GM12878 (cell line): ENCODE results near the gene CATSPER1. TPM values are rescaled to one million over a fixed set of nuclear protein-coding genes. Genes with fewer than 3 reads are reported as not detected.

Experiments
- ATAC-seq: fragments of 200-7000 bp; cut with Tn5 transposase; 3 replicates; pipeline ENCODE4 v1.9.1; 2020; ENCODE audit warnings: mild to moderate bottlenecking, moderate library complexity
- BruUV-seq: library from RNA; stranded (reverse); fragments of 400-500 nt; replicated peaks from 2 replicates; lab custom pipeline; 2021; lab: Mats Ljungman, UMichigan
- CTCF ChIA-PET: fragments of 300-600 bp; sonication (Branson Sonifier 250); formaldehyde crosslinking; extraction: SDS; loops from one replicate; lab custom pipeline; 2021; ENCODE audit warnings: inconsistent platforms; lab: Yijun Ruan, JAX
- POLR2A ChIA-PET: fragments of 350-600 bp; formaldehyde crosslinking; extraction: SDS; loops from one replicate; lab custom pipeline; 2021; ENCODE audit warnings: inconsistent platforms; lab: Charles Lee
- RAD21 ChIA-PET: fragments of 300-600 bp; sonication (Branson Sonifier 250); formaldehyde crosslinking; loops from one replicate; lab custom pipeline; 2023; ENCODE audit warnings: antibody characterized with exemption; ENCODE audit not compliant: unreplicated experiment; lab: Charles Lee
- SMC1A ChIA-PET: fragments of 300-600 bp; sonication (Branson Sonifier 250); formaldehyde crosslinking; loops from one replicate; lab custom pipeline; 2023; ENCODE audit not compliant: unreplicated experiment, uncharacterized antibody; lab: Charles Lee
- DNase-seq: peaks from one replicate; pipeline ENCODE4 v3.0.0-alpha.2; 2011; ENCODE audit warnings: low read depth, low spot score
- FAIRE-seq: peaks from 3 replicates; lab custom pipeline; 2011; peaks lifted over from hg19 to GRCh38; lab: Jason Lieb, UNC
- H2AFZ ChIP-seq: 2 replicates; pipeline ENCODE4 v1.6.0; 2011; ENCODE audit warnings: low read depth, low read length, control low read depth; ENCODE audit not compliant: control insufficient read depth
- H3K27ac ChIP-seq: 2 replicates; pipeline ENCODE4 v1.5.1; 2011; ENCODE audit warnings: control low read depth; ENCODE audit not compliant: control insufficient read depth, insufficient read depth
- H3K27me3 ChIP-seq, 2 experiments: replicated peaks in 1 of 2; 2 replicates each; pipeline versions ENCODE4 v1.6.0 to v1.6.1; 2011; ENCODE audit warnings: low read length in 1 of 2; ENCODE audit not compliant: control insufficient read depth in 2 of 2, insufficient read depth in 2 of 2
- H3K36me3 ChIP-seq, 2 experiments: 2 replicates each; pipeline ENCODE4 v1.5.1; 2011; ENCODE audit warnings: low read length in 1 of 2; ENCODE audit not compliant: control insufficient read depth in 2 of 2, insufficient read depth in 2 of 2
- H3K4me1 ChIP-seq: 2 replicates; pipeline ENCODE4 v1.6.1; 2011; ENCODE audit warnings: mild to moderate bottlenecking, low read length, moderate library complexity, mixed read lengths; ENCODE audit not compliant: control insufficient read depth, insufficient read depth
- H3K4me2 ChIP-seq: 2 replicates; pipeline ENCODE4 v1.6.0; 2011; ENCODE audit warnings: control low read depth; ENCODE audit not compliant: control insufficient read depth, insufficient read depth
- H3K4me3 ChIP-seq: fragments of 200-600 bp; sonication (generic); 2 replicates; pipeline ENCODE4 v1.5.1; 2016
- H3K79me2 ChIP-seq: 2 replicates; pipeline ENCODE4 v1.6.0; 2011; ENCODE audit warnings: low read length; ENCODE audit not compliant: control insufficient read depth, insufficient read depth
- H3K9ac ChIP-seq: 2 replicates; pipeline ENCODE4 v1.8.0; 2011; ENCODE audit warnings: low read length, control low read depth, mixed read lengths; ENCODE audit not compliant: control insufficient read depth, insufficient read depth
- H3K9me3 ChIP-seq: replicated peaks from 3 replicates; pipeline ENCODE4 v1.5.1; 2011; ENCODE audit warnings: mild to moderate bottlenecking, low read length; ENCODE audit not compliant: control insufficient read depth, insufficient read depth
- H4K20me1 ChIP-seq: 2 replicates; pipeline ENCODE4 v1.6.0; 2011; ENCODE audit not compliant: control insufficient read depth, insufficient read depth
- CBFB ChIP-seq: IDR thresholded peaks from 2 replicates; pipeline ENCODE4 v1.6.1; 2016; ENCODE audit warnings: antibody characterized with exemption, low read depth
- CHD2 ChIP-seq: IDR thresholded peaks from 2 replicates; pipeline ENCODE4 v1.6.1; 2011; ENCODE audit warnings: low read depth, low read length, improper control_type of control experiment, borderline replicate concordance
- CUX1 ChIP-seq: IDR thresholded peaks from 2 replicates; pipeline ENCODE4 v1.6.1; 2012; ENCODE audit warnings: improper control_type of control experiment, low read depth, low read length; ENCODE audit not compliant: insufficient replicate concordance
- IKZF2 ChIP-seq, 2 experiments: fragments of 450-650 bp; IDR thresholded peaks; 2 replicates each; pipeline ENCODE4 v1.6.1; 2017; ENCODE audit warnings: mild to moderate bottlenecking in 2 of 2, moderate library complexity in 2 of 2
- IRF4 ChIP-seq: IDR thresholded peaks from 2 replicates; pipeline ENCODE4 v1.6.1; 2011; ENCODE audit warnings: low read depth, low read length
- JUND ChIP-seq: IDR thresholded peaks from 2 replicates; pipeline ENCODE4 v1.6.1; 2012; ENCODE audit warnings: low read depth, mild to moderate bottlenecking, low read length, improper control_type of control experiment, moderate library complexity
- LARP7 ChIP-seq: fragments of 450-650 bp; IDR thresholded peaks from 2 replicates; pipeline ENCODE4 v1.6.1; 2017; ENCODE audit warnings: mild to moderate bottlenecking
- NR2C2 ChIP-seq: IDR thresholded peaks from 2 replicates; pipeline ENCODE4 v1.6.1; 2011; ENCODE audit warnings: borderline replicate concordance, low read depth; ENCODE audit not compliant: control insufficient read depth, insufficient read length
- PKNOX1 ChIP-seq: fragments of 450-650 bp; IDR thresholded peaks from 2 replicates; pipeline ENCODE4 v1.6.1; 2016; ENCODE audit warnings: mild to moderate bottlenecking
- PML ChIP-seq: IDR thresholded peaks from 2 replicates; pipeline ENCODE4 v1.6.1; 2012; ENCODE audit warnings: low read length, inconsistent platforms
- POU2F2 ChIP-seq: IDR thresholded peaks from 3 replicates; pipeline ENCODE4 v1.6.1; 2011; ENCODE audit warnings: low read depth, mild to moderate bottlenecking, low read length, borderline replicate concordance
- WGBS: methylation state at CpG from one replicate; pipeline ENCODE4 v1.1.6; 2016; ENCODE audit warnings: low lambda C conversion rate; ENCODE audit not compliant: insufficient replicate concordance, insufficient coverage; ENCODE audit errors: missing lambda C conversion rate; 5-methylcytosine and 5-hydroxymethylcytosine counted together
- in situ Hi-C: fragments of 300-500 bp; cut with MboI; formaldehyde crosslinking; loops from 9 replicates; pipeline ENCODE4 v1.14.3; 2018; ENCODE audit warnings: mixed read lengths
- intact Hi-C: fragments of 100-400 bp; cut with micrococcal nuclease; formaldehyde crosslinking; loops from one replicate; pipeline ENCODE4 v1.14.2; 2022; ENCODE audit not compliant: unreplicated experiment
- polyA plus RNA-seq, 11 experiments: library from polyadenylated mRNA; depleted of rRNA in 4 of 11; unstranded in 6 of 11; stranded (reverse) in 5 of 11; fragments of >200 nt; fragmentation: Nextera tagmentation in 4 of 11; fragmentation: Illumina TruSeq in 1 of 11; extraction: Ambion mirVana in 4 of 11; extraction: Trizol in 1 of 11; gene quantifications; 1 replicate in 1 of 11; 2 replicates in 10 of 11; pipeline versions ENCODE4 v1.2.1 to v1.2.3, GENCODE V29; 2011 to 2016; ENCODE audit warnings: inconsistent platforms in 2 of 11, missing spikeins in 2 of 11, low read depth in 1 of 11
- total RNA-seq, 4 experiments: library from RNA; depleted of rRNA in 3 of 4; stranded (reverse); fragments of >200 nt in 3 of 4; fragmentation: Illumina TruSeq in 1 of 4; extraction: Trizol in 1 of 4; gene quantifications; 2 replicates each; pipeline versions ENCODE4 v1.2.1 to v1.2.3, GENCODE V29; 2013 to 2021

The CATSPER1 gene
- total and polyA plus RNA-seq, 10 of the 15 experiments (the other 5 are each of a cell fraction or from before 2014, with no cell fraction given): 0.02 to 0.05 TPM; not detected in 8

- ATAC-seq: peak; percentile 98
- RAD21 ChIA-PET: interaction anchor here (0.5 to 3.5 kb wide), 11 partner anchors 11 to 170 kb away, joined by 3 to 27 read pairs (median 4); partner anchors contain the start of genes CCDC85B and PACS1
- POLR2A ChIA-PET: interaction anchor here (0.6 to 3.5 kb wide), 18 partner anchors 10 to 236 kb away, joined by 3 to 25 read pairs (median 6); partner anchors contain the start of genes BANF1, CCDC85B, EIF1AD and FIBP
- peak within 1 kb of the TSS; percentile 89 for H3K4me2 ChIP-seq
- H3K9ac ChIP-seq: peak within 1 kb of the TSS; percentile 94
- peak within 1 kb of the TSS; percentile 98 for H3K4me3 ChIP-seq
- peak; percentile 98 for FAIRE-seq
- peaks cover 9 to 21% of the 10 kb centered on the region in 2 experiments for H3K36me3 ChIP-seq
- CTCF ChIA-PET: interaction anchor here (1.0 to 6.4 kb wide), 13 partner anchors 7 to 204 kb away, joined by 3 to 94 read pairs (median 6); partner anchors contain the start of gene MUS81
- peak within 1 kb of the TSS; percentile 82 for H2AFZ ChIP-seq
- no peaks in the 10 kb centered on the region for H3K9me3 ChIP-seq
- SMC1A ChIA-PET: interaction anchor here (0.5 to 4.9 kb wide), 13 partner anchors 11 to 260 kb away, joined by 3 to 29 read pairs (median 3); partner anchors contain the start of gene MUS81
- H4K20me1 ChIP-seq: no peaks in the 10 kb centered on the region
- in situ Hi-C loops (no loop called here), intact Hi-C loops (loop anchor here (5.0 kb wide), 1 partner anchor 195 kb away; the partner anchor contains the start of gene CFL1)
- peak within 1 kb of the TSS; percentile 82 for H3K27ac ChIP-seq
- 1% methylated on average over 77 of the region's 84 CpGs for WGBS
- H3K79me2 ChIP-seq: peaks cover 27% of the 10 kb centered on the region
- no TSS peak for BruUV-seq
- no peaks in the 10 kb centered on the region for H3K27me3 ChIP-seq
- H3K4me1 ChIP-seq: peaks cover 15% of the 10 kb centered on the region
- DNase-seq: peak; percentile 96
- TF ChIP-seq IRF4 (no peak), POU2F2 (0 out of 3 replicates have a peak, but pooled peaks have one; percentile 9), CHD2 (peak; percentile 75), PKNOX1 (peak; percentile 58; the same call in 1 of the 2 replicates), PML (peak; percentile 81; the same call in 1 of the 2 replicates), JUND (no peak), CUX1 (no peak), CBFB (peak; percentile 71; the same call in 1 of the 2 replicates), NR2C2 (no peak), IKZF2 (IDR thresholded peaks at IDR 0.05) (peak in 1 of 2 experiments; percentile 19; a peak in 1 of 4 replicates), LARP7 (peak; percentile 14; the same call in 1 of the 2 replicates)
These were observed 25.7 kb upstream of the CATSPER1 start, which contains the start of gene SF3B2 for GRCh38 chr11:66051766-66052663. SF3B2 (plus strand) TSS chr11:66052364; CDS start chr11:66052385, 21 bp downstream.
